ENCODE data around the gene MAPK10. TPM values are rescaled to one million over a fixed set of nuclear protein-coding genes. Genes with fewer than 3 reads are reported as not detected.

Gene MAPK10
- total and polyA plus RNA-seq, 7 experiments from 2014 or later, result 0.54 TPM; not detected in 6

GRCh38 chr4:85946821-85947220, 413.0 kb downstream of the MAPK10 start:
- no peaks in the 10 kb centered on the region for H3K9me3 Mint-ChIP-seq
- intact Hi-C loops (cut with micrococcal nuclease), result no loop called here
- Histone ChIP-seq H3K9me3 (ENCODE audit: control insufficient read depth in 2 of 3, low read length in 3 of 3) (no peaks in the 10 kb centered on the region), H3K27ac (ENCODE audit: low read depth, low read length) (no peak overlapping the region), H3K4me1 (ENCODE audit: control insufficient read depth in 2 of 2, insufficient read depth in 2 of 2, low read length in 2 of 2) (no peaks in the 10 kb centered on the region), H3K27me3 (ENCODE audit: control insufficient read depth in 2 of 2, insufficient read depth in 2 of 2, low read length in 2 of 2) (no peaks in the 10 kb centered on the region), H3K4me3 (ENCODE audit: low read length) (no peak overlapping the region), H3K36me3 (ENCODE audit: control insufficient read depth in 2 of 3, insufficient read depth in 3 of 3, low read length in 3 of 3) (no peaks in the 10 kb centered on the region)
- POLR2A ChIA-PET, result no interaction called here
- no peaks in the 10 kb centered on the region for H3K4me1 Mint-ChIP-seq
- CTCF ChIA-PET, result no interaction called here
- DNase-seq (no peak), ATAC-seq (no peak)
- no peaks in the 10 kb centered on the region for H3K27me3 Mint-ChIP-seq
- H3K36me3 Mint-ChIP-seq, result no peaks in the 10 kb centered on the region
- H3K27ac Mint-ChIP-seq, result no peak overlapping the region
- H3K4me3 Mint-ChIP-seq, result no peak overlapping the region

GRCh38 chr4:85942107-85942506, 417.7 kb downstream of the MAPK10 start:
- Mint-ChIP-seq H3K36me3 (no peaks in the 10 kb centered on the region), H3K27ac (no peak overlapping the region), H3K4me3 (no peak overlapping the region), H3K27me3 (no peaks in the 10 kb centered on the region), H3K9me3 (peaks cover 0 to 2% (median 0%) of the 10 kb centered on the region in 11 donors), H3K4me1 (no peaks in the 10 kb centered on the region)
- ChIA-PET CTCF (no interaction called here), POLR2A (no interaction called here)
- Histone ChIP-seq H3K9me3 (ENCODE audit: control insufficient read depth in 2 of 3, low read length in 3 of 3) (no peaks in the 10 kb centered on the region), H3K27ac (ENCODE audit: low read depth, low read length) (no peak overlapping the region), H3K4me1 (ENCODE audit: control insufficient read depth in 2 of 2, insufficient read depth in 2 of 2, low read length in 2 of 2) (no peaks in the 10 kb centered on the region), H3K4me3 (ENCODE audit: low read length) (no peak overlapping the region), H3K36me3 (ENCODE audit: control insufficient read depth in 2 of 3, insufficient read depth in 3 of 3, low read length in 3 of 3) (no peaks in the 10 kb centered on the region), H3K27me3 (ENCODE audit: control insufficient read depth in 2 of 2, insufficient read depth in 2 of 2, low read length in 2 of 2) (no peaks in the 10 kb centered on the region)
- intact Hi-C loops (cut with micrococcal nuclease), result loop anchor here in 1 of 2 donors (1.0 kb wide), 1 partner anchor 29 kb away; no protein-coding TSS in a partner anchor
- no peak for DNase-seq
- ATAC-seq, result no peak

- intact Hi-C loops (cut with micrococcal nuclease), result no loop called here
- H3K9me3 ChIP-seq (ENCODE audit: control insufficient read depth in 2 of 3, low read length in 3 of 3), result no peaks in the 10 kb centered on the region
- H3K27ac ChIP-seq (ENCODE audit: low read depth, low read length), result no peak overlapping the region
- Mint-ChIP-seq H3K36me3 (no peaks in the 10 kb centered on the region), H3K4me1 (no peaks in the 10 kb centered on the region), H3K9me3 (peaks cover 0 to 4% (median 0%) of the 10 kb centered on the region in 11 donors), H3K27ac (no peak overlapping the region), H3K4me3 (no peak overlapping the region), H3K27me3 (no peaks in the 10 kb centered on the region)
- ChIA-PET POLR2A (no interaction called here), CTCF (no interaction called here)
- no peak overlapping the region for H3K4me3 ChIP-seq (ENCODE audit: low read length)
- DNase-seq, result no peak
- H3K36me3 ChIP-seq (ENCODE audit: control insufficient read depth in 2 of 3, insufficient read depth in 3 of 3, low read length in 3 of 3), result no peaks in the 10 kb centered on the region
- H3K4me1 ChIP-seq (ENCODE audit: control insufficient read depth in 2 of 2, insufficient read depth in 2 of 2, low read length in 2 of 2), result no peaks in the 10 kb centered on the region
- no peak for ATAC-seq
- no peaks in the 10 kb centered on the region for H3K27me3 ChIP-seq (ENCODE audit: control insufficient read depth in 2 of 2, insufficient read depth in 2 of 2, low read length in 2 of 2)
Measured at GRCh38 chr4:85940151-85940550, 419.7 kb downstream of the MAPK10 start.

Other genes with a start within 250 kb of the MAPK10 start
- gene PTPN13, start 234.3 kb upstream of the MAPK10 start, total RNA-seq, result 1 to 10 TPM in 1 of 5 experiments, under 1 TPM in 3, not detected in 1; 0.05 to 4.5 (median 0.21) TPM
- gene PTPN13, start 234.3 kb upstream of the MAPK10 start, polyA plus RNA-seq, result not detected